Liver (tissue), 9 donors: ENCODE data around the gene CNIH2. TPM values are rescaled to one million over a fixed set of nuclear protein-coding genes. Genes with fewer than 3 reads are reported as not detected.

ENCODE experiments used
- DNase-seq: peaks from one replicate; pipeline ENCODE4 v3.0.0-alpha.2; 2017; ENCODE audit warnings: low spot score
- H3K27ac ChIP-seq, 2 donors: one replicate each; pipeline ENCODE4 v1.7.0; 2013; ENCODE audit warnings: inconsistent platforms in 2 of 2, low read length in 2 of 2, control low read depth in 1 of 2, low read depth in 1 of 2, mild to moderate bottlenecking in 1 of 2
- H3K27me3 ChIP-seq, 4 donors: one replicate each; pipeline versions ENCODE4 v1.6.1 to v1.7.0; 2013; ENCODE audit warnings: low read length in 3 of 4, inconsistent platforms in 1 of 4, mild to moderate bottlenecking in 1 of 4, moderate library complexity in 1 of 4; ENCODE audit not compliant: control insufficient read depth in 4 of 4, insufficient read depth in 4 of 4
- H3K36me3 ChIP-seq, 4 donors: one replicate each; pipeline versions ENCODE4 v1.6.1 to v1.7.0; 2013; ENCODE audit warnings: low read length in 3 of 4, mild to moderate bottlenecking in 3 of 4, low read depth in 1 of 4, moderate library complexity in 1 of 4; ENCODE audit not compliant: control insufficient read depth in 4 of 4, insufficient read depth in 3 of 4
- H3K4me1 ChIP-seq, 4 donors: one replicate each; pipeline versions ENCODE4 v1.6.1 to v1.7.0; 2013; ENCODE audit warnings: low read length in 3 of 4, mild to moderate bottlenecking in 3 of 4, moderate library complexity in 1 of 4; ENCODE audit not compliant: control insufficient read depth in 4 of 4, insufficient read depth in 4 of 4
- H3K4me3 ChIP-seq, 3 donors: one replicate each; pipeline versions ENCODE4 v1.6.1 to v1.7.0; 2013; ENCODE audit warnings: low read length in 3 of 3, control low read depth in 1 of 3, low read depth in 1 of 3, mild to moderate bottlenecking in 1 of 3
- H3K9ac ChIP-seq, 2 donors: one replicate each; pipeline ENCODE4 v1.7.0; 2013; ENCODE audit warnings: low read length in 2 of 2, mild to moderate bottlenecking in 2 of 2, moderate library complexity in 2 of 2, control low read depth in 1 of 2, low read depth in 1 of 2
- H3K9me3 ChIP-seq, 4 donors: one replicate each; pipeline versions ENCODE4 v1.6.1 to v1.7.0; 2013; ENCODE audit warnings: low read length in 3 of 4; ENCODE audit not compliant: control insufficient read depth in 4 of 4
- ATF3 ChIP-seq: IDR thresholded peaks from 2 replicates; pipeline ENCODE4 v1.6.1; 2016; ENCODE audit warnings: antibody characterized with exemption
- CTCF ChIP-seq: fragments of 150-350 bp; IDR thresholded peaks from 2 replicates; pipeline ENCODE4 v1.5.1; 2017; ENCODE audit warnings: improper control_type of control experiment, low read depth, low read length; ENCODE audit not compliant: missing input control
- EGR1 ChIP-seq, 2 donors: IDR thresholded peaks; 2 replicates each; pipeline ENCODE4 v1.6.1; 2016 to 2018; ENCODE audit warnings: antibody characterized with exemption in 2 of 2, low read depth in 2 of 2
- FOXA1 ChIP-seq: IDR thresholded peaks from 2 replicates; pipeline ENCODE4 v1.6.1; 2016; ENCODE audit warnings: antibody characterized with exemption
- FOXA2 ChIP-seq: IDR thresholded peaks from 2 replicates; pipeline ENCODE4 v1.6.1; 2016; ENCODE audit warnings: antibody characterized with exemption
- GABPA ChIP-seq, 2 donors: IDR thresholded peaks in 1 of 2; conservative IDR thresholded peaks in 1 of 2; 2 replicates each; pipeline ENCODE4 v1.6.1; 2016; ENCODE audit warnings: antibody characterized with exemption in 2 of 2, mild to moderate bottlenecking in 1 of 2, moderate library complexity in 1 of 2
- HNF4A ChIP-seq, 2 donors: conservative IDR thresholded peaks; 2 replicates each; pipeline ENCODE4 v1.6.1; 2016; ENCODE audit warnings: antibody characterized with exemption in 2 of 2, mild to moderate bottlenecking in 2 of 2
- HNF4G ChIP-seq: IDR thresholded peaks from 2 replicates; pipeline ENCODE4 v1.6.1; 2016; ENCODE audit warnings: antibody characterized with exemption
- JUND ChIP-seq, 2 donors: IDR thresholded peaks; 2 replicates each; pipeline ENCODE4 v1.6.1; 2016; ENCODE audit warnings: antibody characterized with exemption in 2 of 2
- MAX ChIP-seq: IDR thresholded peaks from 2 replicates; pipeline ENCODE4 v1.6.1; 2016; ENCODE audit warnings: antibody characterized with exemption
- NR2F2 ChIP-seq: IDR thresholded peaks from 2 replicates; pipeline ENCODE4 v1.6.1; 2016; ENCODE audit warnings: antibody characterized with exemption
- RAD21 ChIP-seq, 2 donors: IDR thresholded peaks; 2 replicates each; pipeline ENCODE4 v1.6.1; 2016; ENCODE audit warnings: antibody characterized with exemption in 2 of 2, mild to moderate bottlenecking in 2 of 2
- REST ChIP-seq: IDR thresholded peaks from 2 replicates; pipeline ENCODE4 v1.6.1; 2016; ENCODE audit warnings: antibody characterized with exemption, mild to moderate bottlenecking
- RXRA ChIP-seq, 2 donors: IDR thresholded peaks; 2 replicates each; pipeline ENCODE4 v1.6.1; 2017 to 2018; ENCODE audit warnings: antibody characterized with exemption in 2 of 2, mild to moderate bottlenecking in 1 of 2
- SP1 ChIP-seq: IDR thresholded peaks from 2 replicates; pipeline ENCODE4 v1.6.1; 2018; ENCODE audit warnings: antibody characterized with exemption, mild to moderate bottlenecking
- TAF1 ChIP-seq: conservative IDR thresholded peaks from 2 replicates; pipeline ENCODE4 v1.6.1; 2016; ENCODE audit warnings: antibody characterized with exemption, mild to moderate bottlenecking
- YY1 ChIP-seq: IDR thresholded peaks from 2 replicates; pipeline ENCODE4 v1.6.1; 2016; ENCODE audit warnings: antibody characterized with exemption, mild to moderate bottlenecking
- ZBTB33 ChIP-seq: IDR thresholded peaks from 2 replicates; pipeline ENCODE4 v1.6.1; 2016; ENCODE audit warnings: antibody characterized with exemption
- WGBS: extraction: QIAGEN DNeasy Blood & Tissue Kit; methylation state at CpG from one replicate; pipeline ENCODE4 v1.1.7; 2013; 5-methylcytosine and 5-hydroxymethylcytosine counted together
- polyA plus RNA-seq, 2 donors: library from polyadenylated mRNA; stranded (reverse) in 1 of 2; unstranded in 1 of 2; fragments of 200-250 nt in 1 of 2; fragments of >200 nt in 1 of 2; fragmentation: Nextera tagmentation in 1 of 2; extraction: Ambion mirVana in 1 of 2; gene quantifications; one replicate each; pipeline versions ENCODE4 v1.2.1 to v1.2.3, GENCODE V29; 2013 to 2015
- total RNA-seq, 2 donors: library from RNA; depleted of rRNA; stranded (reverse); fragments of >200 nt; gene quantifications; one replicate each; pipeline ENCODE4 v1.2.3, GENCODE V29; 2014
- donor health status: healthy.
- donor health status: healthy.
- donor health status: healthy.
- donor health status: healthy.
- donor health status: healthy.

Gene CNIH2
- total and polyA plus RNA-seq, 4 donors: 0.07 TPM; not detected in 3

GRCh38 chr11:66330931-66331330 is 53.0 kb downstream of the CNIH2 start:
- no peaks in the 10 kb centered on the region for H3K9me3 ChIP-seq
- peaks cover 2 to 17% (median 5%) of the 10 kb centered on the region in 4 donors for H3K4me1 ChIP-seq
- TF ChIP-seq SP1 (no peak), NR2F2 (no peak), FOXA2 (no peak), REST (no peak), FOXA1 (no peak), RXRA (IDR thresholded peaks at IDR 0.05) (no peak), RAD21 (IDR thresholded peaks at IDR 0.05) (no peak), EGR1 (IDR thresholded peaks at IDR 0.05; ENCODE audit: low read depth in 2 of 2) (no peak), HNF4G (no peak), MAX (no peak), TAF1 (no peak), GABPA (IDR thresholded peaks at IDR 0.05 in 1 of 2, conservative IDR thresholded peaks at IDR 0.05 in 1 of 2) (no peak), ZBTB33 (no peak), JUND (IDR thresholded peaks at IDR 0.05) (no peak), HNF4A (conservative IDR thresholded peaks at IDR 0.05) (no peak), CTCF (no peak), YY1 (no peak), ATF3 (no peak)
- no peaks in the 10 kb centered on the region for H3K27me3 ChIP-seq
- no peaks in the 10 kb centered on the region for H3K36me3 ChIP-seq
- no peak overlapping the region for H3K27ac ChIP-seq
- no peak overlapping the region for H3K4me3 ChIP-seq
- WGBS: 79% methylated on average over 10 of the region's 10 CpGs
- no peak for DNase-seq
- no peak overlapping the region for H3K9ac ChIP-seq
